Endothelial cell of umbilical vein (primary cell): ENCODE data around the gene TREX2. TPM values are rescaled to one million over a fixed set of nuclear protein-coding genes. Genes with fewer than 3 reads are reported as not detected.

Experiments used
- BruUV-seq: library from RNA; stranded (reverse); fragments of 400-500 nt; replicated peaks from 2 replicates; lab custom pipeline; 2021; lab: Mats Ljungman, UMichigan
- CTCF ChIA-PET: fragments of 300-600, 350-600 bp; sonication (Branson Sonifier 250); formaldehyde crosslinking; loops from one replicate; lab custom pipeline; 2021; ENCODE audit warnings: antibody characterized with exemption, inconsistent platforms; lab: Charles Lee
- POLR2A ChIA-PET: fragments of 300-600, 350-600 bp; sonication (Branson Sonifier 250); formaldehyde crosslinking; loops from one replicate; lab custom pipeline; 2021; ENCODE audit warnings: antibody characterized with exemption, inconsistent platforms; lab: Charles Lee
- DNase-seq: peaks from one replicate; pipeline ENCODE4 v3.0.0-alpha.2; 2011; ENCODE audit warnings: low read depth, low spot score
- FAIRE-seq: peaks from 2 replicates; lab custom pipeline; 2011; peaks lifted over from hg19 to GRCh38; lab: Jason Lieb, UNC
- H2AFZ ChIP-seq: 2 replicates; pipeline ENCODE4 v1.6.0; 2012; ENCODE audit warnings: low read depth, low read length, control low read depth, inconsistent platforms
- H3K27ac ChIP-seq: 2 replicates; pipeline ENCODE4 v1.5.1; 2011; ENCODE audit warnings: low read depth, mild to moderate bottlenecking, control low read depth, low read length, moderate library complexity; ENCODE audit not compliant: insufficient read depth
- H3K27me3 ChIP-seq, 2 experiments: 2 replicates each; pipeline versions ENCODE4 v1.6.0 to v1.6.1; 2011; ENCODE audit warnings: low read length in 2 of 2, mixed read lengths in 1 of 2; ENCODE audit not compliant: control insufficient read depth in 2 of 2, insufficient read depth in 2 of 2
- H3K36me3 ChIP-seq, 2 experiments: 2 replicates in 1 of 2; 3 replicates in 1 of 2; pipeline ENCODE4 v1.5.1; 2011; ENCODE audit warnings: low read length in 2 of 2, mild to moderate bottlenecking in 1 of 2, moderate library complexity in 1 of 2; ENCODE audit not compliant: control insufficient read depth in 2 of 2, insufficient read depth in 2 of 2; ENCODE audit errors: extremely low read depth in 1 of 2
- H3K4me1 ChIP-seq: 3 replicates; pipeline ENCODE4 v1.5.1; 2011; ENCODE audit warnings: mild to moderate bottlenecking, low read length; ENCODE audit not compliant: control insufficient read depth, insufficient read depth; ENCODE audit errors: extremely low read depth
- H3K4me2 ChIP-seq: 2 replicates; pipeline ENCODE4 v1.6.1; 2011; ENCODE audit warnings: low read length, control low read depth, mixed read lengths; ENCODE audit not compliant: insufficient read depth
- H3K4me3 ChIP-seq, 3 experiments: fragments of 200-600 bp in 1 of 3; sonication (generic), shearing (Covaris generic) in 1 of 3; replicated peaks in 1 of 3; 2 replicates each; pipeline ENCODE4 v1.5.1; 2011 to 2016; ENCODE audit warnings: control low read depth in 3 of 3, low read length in 3 of 3, mild to moderate bottlenecking in 2 of 3, inconsistent platforms in 1 of 3, low read depth in 1 of 3, moderate library complexity in 1 of 3; ENCODE audit not compliant: insufficient read depth in 1 of 3
- H3K79me2 ChIP-seq: 2 replicates; pipeline ENCODE4 v1.6.0; 2012; ENCODE audit warnings: low read length, inconsistent platforms; ENCODE audit not compliant: control insufficient read depth, insufficient read depth
- H3K9ac ChIP-seq: replicated peaks from 2 replicates; pipeline ENCODE3; 2011; ENCODE audit warnings: low read length, control low read depth; ENCODE audit not compliant: insufficient read depth; ENCODE audit errors: extremely low read depth
- H3K9me1 ChIP-seq: replicated peaks from 3 replicates; pipeline ENCODE4 v1.6.0; 2011; ENCODE audit warnings: mild to moderate bottlenecking, low read length; ENCODE audit not compliant: control insufficient read depth, insufficient read depth; ENCODE audit errors: extremely low read depth
- H3K9me3 ChIP-seq: replicated peaks from 2 replicates; pipeline ENCODE4 v1.5.1; 2012; ENCODE audit warnings: low read length, inconsistent platforms; ENCODE audit not compliant: control insufficient read depth, insufficient read depth
- H4K20me1 ChIP-seq: replicated peaks from 2 replicates; pipeline ENCODE3; 2011; ENCODE audit warnings: mild to moderate bottlenecking, low read length; ENCODE audit not compliant: control insufficient read depth, insufficient read depth; ENCODE audit errors: extremely low read depth
- EZH2 ChIP-seq: IDR thresholded peaks from 2 replicates; pipeline ENCODE4 v1.6.1; 2012; ENCODE audit warnings: borderline replicate concordance, low read depth, mild to moderate bottlenecking, moderate library complexity, low read length, inconsistent platforms; ENCODE audit not compliant: severe bottlenecking
- FOS ChIP-seq: IDR thresholded peaks from 2 replicates; pipeline ENCODE4 v1.6.1; 2011; ENCODE audit warnings: mild to moderate bottlenecking, low read length, moderate library complexity, borderline replicate concordance; ENCODE audit not compliant: insufficient read depth
- GATA2 ChIP-seq: IDR thresholded peaks from 2 replicates; pipeline ENCODE4 v1.7.0; 2011; ENCODE audit warnings: low read depth, mild to moderate bottlenecking, moderate library complexity, mixed read lengths, low read length; ENCODE audit not compliant: insufficient read length, insufficient read depth
- JUN ChIP-seq: IDR thresholded peaks from 2 replicates; pipeline ENCODE4 v1.6.1; 2011; ENCODE audit warnings: borderline replicate concordance, low read depth; ENCODE audit not compliant: insufficient read length, insufficient read depth
- MYC ChIP-seq: IDR thresholded peaks from one replicate; pipeline ENCODE4 v1.6.1; 2011; ENCODE audit warnings: mild to moderate bottlenecking, low read depth, low read length
- POLR2A ChIP-seq: IDR thresholded peaks from 2 replicates; pipeline ENCODE4 v1.6.1; 2012; ENCODE audit warnings: low read depth, mild to moderate bottlenecking, control low read depth, low read length
- POLR2AphosphoS5 ChIP-seq: IDR thresholded peaks from 2 replicates; pipeline ENCODE4 v1.6.1; 2012; ENCODE audit warnings: low read depth, mild to moderate bottlenecking, control low read depth, low read length, moderate library complexity; ENCODE audit not compliant: insufficient read depth
- dilution Hi-C: fragments of 300-500 bp; cut with MboI; formaldehyde crosslinking; loops from one replicate; pipeline ENCODE4 v1.15.0; 2019; ENCODE audit warnings: low sequenced_read_pairs; ENCODE audit not compliant: extremely low pct_ligation_motif_present
- intact Hi-C: fragments of 100-400 bp; cut with micrococcal nuclease; formaldehyde crosslinking; loops from one replicate; pipeline ENCODE4 v1.10.0; 2022
- polyA plus RNA-seq, 4 experiments: library from polyadenylated mRNA; depleted of rRNA in 3 of 4; stranded (reverse) in 3 of 4; unstranded in 1 of 4; fragments of >200 nt; gene quantifications; 2 replicates each; pipeline versions ENCODE4 v1.2.1 to v1.2.3, GENCODE V29; 2011 to 2012; ENCODE audit warnings: missing spikeins in 1 of 4
- total RNA-seq: library from RNA; stranded (reverse); gene quantifications from 2 replicates; pipeline ENCODE4 v1.2.3, GENCODE V29; 2021
- TF ChIP-seq, protein P1 (sequence below), 2 donors: IDR thresholded peaks; 1 replicate in 1 of 2; 2 replicates in 1 of 2; pipeline ENCODE4 v1.5.1; 2011; ENCODE audit warnings: low read length in 2 of 2, mild to moderate bottlenecking in 2 of 2, moderate library complexity in 2 of 2, control low read depth in 1 of 2, inconsistent platforms in 1 of 2, low read depth in 1 of 2; ENCODE audit not compliant: insufficient read depth in 1 of 2; ENCODE audit errors: extremely low read depth in 1 of 2
- TF ChIP-seq, protein P2 (sequence below): IDR thresholded peaks from 2 replicates; pipeline ENCODE4 v1.6.1; 2011; ENCODE audit not compliant: insufficient read depth, insufficient read length

Gene TREX2
- total and polyA plus RNA-seq, 2 donors (not counting 3 experiments of a cell fraction or from before 2014, with no cell fraction given) = 0.82 to 0.99 TPM

DNA sequence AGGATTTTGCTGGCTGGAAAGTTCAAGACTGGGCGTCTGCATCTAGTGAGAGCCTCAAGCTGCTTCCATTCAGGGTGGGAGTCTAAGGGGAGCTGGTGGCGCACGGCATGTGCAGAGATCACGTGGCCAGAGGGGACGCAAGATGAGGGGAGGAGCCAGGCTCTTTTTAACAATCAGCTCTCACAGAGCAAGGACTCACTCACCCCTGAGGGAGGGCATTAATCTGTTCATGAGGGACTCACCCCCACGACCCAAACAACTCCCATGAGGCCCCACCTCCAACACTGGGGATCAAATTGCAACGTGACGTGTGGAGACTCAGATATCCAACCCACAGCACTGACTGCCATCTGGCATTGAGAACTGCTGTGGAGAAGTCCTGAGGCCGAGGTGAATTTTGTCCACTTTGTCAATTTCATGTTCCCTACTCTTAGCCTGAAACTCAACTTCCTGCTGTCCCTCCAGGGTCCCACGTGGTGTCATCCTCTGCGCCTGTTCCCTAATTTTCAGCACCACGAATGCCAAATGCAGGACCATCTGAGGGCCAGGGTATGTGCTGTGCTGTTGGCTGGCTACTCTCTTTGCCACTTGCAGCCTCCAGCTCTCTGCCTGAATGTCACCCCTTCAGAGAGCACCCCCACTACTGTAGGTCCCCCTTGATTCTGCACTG lies 28.9 kb downstream of the TREX2 start:
- H3K9me1 ChIP-seq = no peaks in the 10 kb centered on the region
- FAIRE-seq (no peak), DNase-seq (no peak)
- H3K9me3 ChIP-seq = no peaks in the 10 kb centered on the region
- H3K27me3 ChIP-seq = no peaks in the 10 kb centered on the region
- BruUV-seq = no TSS peak
- dilution Hi-C loops = no loop called here
- TF ChIP-seq, protein P1, sequence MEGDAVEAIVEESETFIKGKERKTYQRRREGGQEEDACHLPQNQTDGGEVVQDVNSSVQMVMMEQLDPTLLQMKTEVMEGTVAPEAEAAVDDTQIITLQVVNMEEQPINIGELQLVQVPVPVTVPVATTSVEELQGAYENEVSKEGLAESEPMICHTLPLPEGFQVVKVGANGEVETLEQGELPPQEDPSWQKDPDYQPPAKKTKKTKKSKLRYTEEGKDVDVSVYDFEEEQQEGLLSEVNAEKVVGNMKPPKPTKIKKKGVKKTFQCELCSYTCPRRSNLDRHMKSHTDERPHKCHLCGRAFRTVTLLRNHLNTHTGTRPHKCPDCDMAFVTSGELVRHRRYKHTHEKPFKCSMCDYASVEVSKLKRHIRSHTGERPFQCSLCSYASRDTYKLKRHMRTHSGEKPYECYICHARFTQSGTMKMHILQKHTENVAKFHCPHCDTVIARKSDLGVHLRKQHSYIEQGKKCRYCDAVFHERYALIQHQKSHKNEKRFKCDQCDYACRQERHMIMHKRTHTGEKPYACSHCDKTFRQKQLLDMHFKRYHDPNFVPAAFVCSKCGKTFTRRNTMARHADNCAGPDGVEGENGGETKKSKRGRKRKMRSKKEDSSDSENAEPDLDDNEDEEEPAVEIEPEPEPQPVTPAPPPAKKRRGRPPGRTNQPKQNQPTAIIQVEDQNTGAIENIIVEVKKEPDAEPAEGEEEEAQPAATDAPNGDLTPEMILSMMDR (IDR thresholded peaks at IDR 0.05; ENCODE audit: extremely low read depth in 1 of 2, insufficient read depth in 1 of 2, low read depth in 1 of 2, low read length in 2 of 2) = no peak
- no peak for TF ChIP-seq JUN
- TF ChIP-seq, protein P2, sequence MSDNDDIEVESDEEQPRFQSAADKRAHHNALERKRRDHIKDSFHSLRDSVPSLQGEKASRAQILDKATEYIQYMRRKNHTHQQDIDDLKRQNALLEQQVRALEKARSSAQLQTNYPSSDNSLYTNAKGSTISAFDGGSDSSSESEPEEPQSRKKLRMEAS = no peak
- no peak for TF ChIP-seq POLR2AphosphoS5
- TF ChIP-seq MYC = no peak
- TF ChIP-seq EZH2 = no peak
- TF ChIP-seq POLR2A = no peak
- TF ChIP-seq FOS = no peak
- TF ChIP-seq GATA2 = no peak
- H3K4me2 ChIP-seq = no peak overlapping the region
- intact Hi-C loops = no loop called here
- H3K36me3 ChIP-seq = no peaks in the 10 kb centered on the region
- H3K79me2 ChIP-seq = no peaks in the 10 kb centered on the region
- no peaks in the 10 kb centered on the region for H3K4me1 ChIP-seq
- ChIA-PET CTCF (interaction anchor here (1.2 kb wide), 1 partner anchor 44 kb away, joined by 3 read pairs; no protein-coding TSS in a partner anchor), POLR2A (no interaction called here)
- no peak overlapping the region for H3K9ac ChIP-seq
- no peak overlapping the region for H2AFZ ChIP-seq
- H3K27ac ChIP-seq = no peak overlapping the region
- H4K20me1 ChIP-seq = no peaks in the 10 kb centered on the region
- H3K4me3 ChIP-seq = no peak overlapping the region
